Myocyte (in vitro differentiated cells): ENCODE data around the gene TMOD3. TPM values are rescaled to one million over a fixed set of nuclear protein-coding genes. Genes with fewer than 3 reads are reported as not detected.
"Not testable (repeated sequence)": the region's sequence is repeated elsewhere in the genome, so short reads cannot be mapped to it uniquely, and the experiment has no call there.

Experiments used
- DNase-seq: peaks from one replicate; pipeline ENCODE4 v3.0.0-alpha.2; 2012; ENCODE audit warnings: low read depth
- polyA plus RNA-seq: library from polyadenylated mRNA; unstranded; fragments of >200 nt; gene quantifications from one replicate; pipeline ENCODE4 v1.2.1, GENCODE V29; 2012; ENCODE audit warnings: missing spikeins
- total RNA-seq: library from RNA; depleted of rRNA; stranded (reverse); fragments of >200 nt; gene quantifications from 2 replicates; pipeline ENCODE4 v1.2.3, GENCODE V29; 2014

TMOD3 gene
- 13.1 and 16.1 TPM in 2 replicates for total RNA-seq
- 13.7 TPM for polyA plus RNA-seq

DNA sequence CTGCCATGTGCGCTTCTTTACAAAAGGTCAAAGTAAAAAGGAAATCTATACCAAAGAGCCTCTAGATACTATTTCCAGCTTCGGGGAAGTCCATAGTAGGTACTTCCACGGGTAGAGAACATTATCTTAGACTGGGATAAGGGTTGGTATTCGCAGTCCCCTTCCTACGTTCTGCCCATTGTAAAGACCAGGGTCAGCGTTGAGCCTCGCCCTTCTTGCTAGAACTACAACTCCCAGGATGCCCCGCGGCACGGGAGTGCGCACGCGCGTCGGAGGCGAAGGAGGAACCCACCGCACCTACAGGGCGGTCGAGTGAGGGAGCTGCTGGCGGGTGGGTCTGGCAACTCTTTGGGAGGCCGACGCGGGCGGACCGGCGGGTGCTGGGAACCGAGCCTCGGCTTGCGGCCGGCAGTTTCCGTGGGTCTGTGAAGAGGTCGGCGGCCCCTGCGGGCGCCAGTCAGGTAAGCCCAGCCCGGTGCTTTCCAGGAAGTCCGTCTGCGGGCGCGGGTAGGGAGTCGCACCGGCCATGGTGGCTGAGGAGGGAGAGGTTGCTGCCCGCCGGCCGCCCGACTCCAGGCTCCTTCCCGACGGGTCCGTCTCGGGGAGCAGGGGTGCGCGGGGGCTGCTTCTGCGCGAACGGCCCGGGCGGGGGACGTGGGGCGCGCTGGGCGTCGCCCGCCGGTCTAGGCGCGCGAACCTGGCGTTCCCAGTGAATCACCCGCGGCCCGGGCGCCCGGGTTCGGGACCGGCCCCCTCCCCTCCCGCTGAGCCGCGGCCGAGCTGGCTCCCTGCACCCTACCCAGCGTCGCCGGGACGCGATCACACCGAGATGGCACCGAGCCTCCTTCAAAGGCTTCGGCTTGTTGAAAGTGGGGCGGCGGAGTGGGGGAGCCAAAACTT, at the start of gene TMOD3:
TMOD3 (plus strand) TSS at position 278 of the 900 bp plus-strand sequence. CDS start 33,232 bp downstream, outside the sequence.
- DNase-seq = peak; percentile 92

DNA sequence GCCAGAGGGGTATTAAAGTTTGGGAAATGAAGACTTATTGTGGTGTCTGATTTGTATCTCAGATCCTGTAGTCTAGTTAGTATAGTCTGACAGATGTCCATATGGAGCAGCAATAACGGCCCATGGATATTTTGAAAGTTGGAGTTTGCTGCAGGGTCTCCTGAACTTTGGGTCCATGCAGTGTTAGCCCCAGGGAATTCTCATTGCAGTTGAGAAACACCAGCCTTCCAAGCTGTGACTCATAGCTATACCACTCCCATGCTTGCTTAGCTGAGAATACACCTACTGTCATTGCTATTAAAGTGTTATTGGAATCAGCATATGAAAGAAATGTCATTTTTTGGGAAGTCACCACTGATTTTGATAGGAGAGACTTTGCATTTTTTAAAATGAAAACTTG, 48.8 kb upstream of the TMOD3 start:
- DNase-seq = no peak

DNA sequence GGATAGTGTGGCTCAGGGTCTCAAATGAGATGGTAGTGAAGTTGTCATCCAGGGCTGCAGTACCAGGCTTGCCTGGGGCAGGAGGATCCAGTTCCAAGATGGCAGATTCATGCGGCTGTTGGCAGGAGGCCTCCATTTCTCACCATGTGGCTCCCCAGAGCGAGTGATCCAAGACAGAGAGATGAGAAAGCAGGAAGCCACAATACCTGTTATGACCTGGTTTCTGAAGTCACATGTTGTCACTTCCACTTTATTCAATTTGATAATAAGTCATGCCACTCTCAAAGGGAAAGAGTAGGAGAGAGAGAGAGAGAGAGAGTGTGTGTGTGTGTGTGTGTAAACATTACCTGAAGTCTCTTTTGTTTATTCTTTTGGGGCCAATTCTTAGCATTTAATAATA, 47.9 kb upstream of the TMOD3 start:
- no peak for DNase-seq

DNA sequence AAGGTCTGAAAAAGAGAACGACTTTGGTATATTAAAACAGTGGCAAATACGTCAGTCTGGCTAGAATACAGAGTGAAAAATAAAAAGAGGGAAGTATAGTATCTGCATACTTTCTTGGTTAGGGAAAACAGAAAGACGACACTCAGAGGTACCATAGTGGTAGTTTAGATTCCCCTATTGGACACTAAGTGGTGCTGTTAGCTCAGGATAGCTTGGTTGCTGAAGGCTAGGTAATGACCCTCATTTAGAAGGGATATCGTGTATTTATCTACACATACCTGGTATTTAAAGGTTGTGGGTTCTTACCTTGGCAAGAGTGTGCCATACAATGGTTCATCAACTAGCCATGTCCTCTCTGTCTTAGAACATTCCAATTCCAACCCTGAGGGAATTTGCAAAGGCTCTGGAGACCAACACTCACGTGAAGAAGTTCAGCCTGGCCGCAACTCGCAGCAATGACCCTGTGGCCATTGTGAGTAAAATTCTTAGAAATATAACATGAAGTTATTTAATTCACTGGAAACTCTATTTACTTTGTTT, 47.0 kb upstream of the TMOD3 start:
- DNase-seq = no peak

DNA sequence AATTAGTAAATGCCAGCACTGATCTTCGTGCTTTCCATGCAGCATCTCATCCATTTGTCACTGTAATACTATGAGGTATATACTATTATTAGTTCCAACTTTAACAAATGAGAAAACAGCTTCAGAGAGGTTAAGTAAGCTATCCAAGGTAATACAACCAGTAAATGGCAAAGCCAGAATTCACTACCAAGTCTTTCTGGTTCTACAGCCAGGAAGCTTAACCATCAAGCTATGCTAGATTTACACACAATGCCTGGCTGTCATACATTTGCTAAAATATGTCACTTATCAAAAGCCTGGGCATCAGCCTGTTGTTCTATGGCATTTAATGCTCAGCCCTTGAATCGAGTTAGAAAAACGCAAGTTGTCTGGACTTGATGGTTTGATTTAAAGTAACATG, 45.5 kb upstream of the TMOD3 start:
- no peak for DNase-seq

DNA sequence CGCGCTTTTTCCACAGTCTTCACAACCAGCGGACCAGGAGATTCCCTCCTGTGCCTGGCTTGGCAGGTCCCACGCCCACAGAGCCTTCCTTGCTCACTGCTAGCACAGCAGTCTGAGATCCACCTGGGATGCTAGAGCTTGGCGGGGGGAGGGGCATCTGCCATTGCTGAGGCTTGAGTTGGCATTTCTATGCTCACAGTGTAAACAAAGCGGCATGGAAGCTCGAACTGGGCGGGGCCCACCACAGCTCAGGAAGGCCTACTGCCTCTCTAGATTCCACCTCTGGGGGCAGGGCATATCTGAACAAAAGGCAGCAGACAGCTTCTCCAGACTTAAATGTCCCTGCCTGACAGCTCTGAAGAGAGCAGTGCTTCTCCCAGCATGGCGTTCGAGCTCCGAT, 42.3 kb upstream of the TMOD3 start:
- DNase-seq = not testable (repeated sequence)

DNA sequence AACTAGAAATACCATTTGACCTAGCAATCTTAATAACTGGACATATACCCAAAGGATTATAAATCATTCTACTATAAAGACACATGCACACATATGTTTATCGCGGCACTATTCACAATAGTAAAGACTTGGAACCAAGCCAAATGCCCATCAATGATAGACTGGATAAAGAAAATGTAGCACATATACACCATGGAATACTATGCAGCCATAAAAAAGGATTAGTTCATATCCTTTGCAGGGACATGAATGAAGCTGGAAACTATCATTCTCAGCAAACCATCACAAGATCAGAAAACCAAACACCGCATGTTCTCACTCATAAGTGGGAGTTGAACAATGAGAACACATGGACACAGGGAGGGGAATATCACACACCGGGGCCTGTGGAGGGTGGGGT, 37.0 kb upstream of the TMOD3 start:
- not testable (repeated sequence) for DNase-seq

DNA sequence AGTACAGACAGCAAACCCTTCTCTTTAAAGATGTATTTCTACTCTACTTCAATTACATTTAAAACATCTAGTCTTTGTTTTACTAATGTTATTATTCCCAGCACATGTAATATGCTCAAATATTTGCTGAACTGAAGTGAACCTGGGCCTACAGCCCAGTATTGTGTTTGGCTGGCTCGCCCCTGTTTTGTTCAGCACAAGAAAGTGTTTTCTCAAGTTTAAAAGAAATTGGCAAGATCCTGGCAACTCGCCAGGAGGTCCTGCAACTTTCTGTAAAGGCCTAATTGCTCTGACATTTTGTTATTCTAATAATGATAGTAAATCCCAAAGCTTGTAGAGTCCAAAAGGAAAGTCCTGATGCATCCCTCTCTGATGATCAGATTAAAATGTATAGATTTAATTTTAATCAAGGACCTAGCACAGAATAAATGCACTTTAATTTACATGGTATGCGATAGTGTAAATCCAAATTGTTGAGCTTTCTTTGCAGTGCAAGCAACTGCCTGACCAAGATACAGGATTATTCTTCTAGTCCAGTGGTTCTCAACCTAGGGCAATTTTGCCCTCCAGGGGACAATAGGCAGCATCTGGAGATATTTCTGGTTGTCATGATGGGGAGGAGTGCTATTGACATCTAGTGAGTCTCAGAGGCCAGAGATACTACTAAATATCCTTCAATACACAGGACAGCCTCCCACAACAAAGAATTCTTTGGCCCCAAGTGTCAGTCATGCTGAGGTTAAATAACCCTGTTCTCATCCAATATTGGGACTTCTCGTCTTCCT, 35.7 kb upstream of the TMOD3 start:
- DNase-seq = no peak

DNA sequence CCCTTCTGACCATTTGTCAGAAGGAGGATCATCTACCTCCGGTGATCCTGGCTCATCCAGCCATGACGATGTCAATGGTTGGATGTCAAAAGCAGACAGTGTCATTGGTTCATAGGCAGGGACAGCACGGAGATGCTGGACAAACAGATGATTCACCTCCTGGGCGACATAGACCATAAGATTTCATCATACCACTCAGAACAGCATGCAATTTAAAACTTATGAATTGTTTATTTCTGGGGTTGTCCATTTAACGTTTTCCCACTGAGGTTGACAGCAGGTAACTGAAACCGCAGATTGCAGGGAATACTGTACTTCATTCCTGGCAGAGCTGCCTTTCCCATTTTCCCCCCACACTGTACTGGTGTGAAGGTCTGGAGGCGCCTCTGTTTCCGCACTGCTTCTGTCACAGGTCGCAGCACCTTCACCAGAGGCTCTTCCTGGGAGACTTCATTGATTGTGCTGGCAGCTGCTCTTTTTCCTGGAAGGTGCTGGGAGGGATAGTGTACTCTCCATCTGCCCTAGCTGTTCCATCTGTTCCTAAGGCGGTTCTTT, 32.5 kb upstream of the TMOD3 start:
- no peak for DNase-seq

DNA sequence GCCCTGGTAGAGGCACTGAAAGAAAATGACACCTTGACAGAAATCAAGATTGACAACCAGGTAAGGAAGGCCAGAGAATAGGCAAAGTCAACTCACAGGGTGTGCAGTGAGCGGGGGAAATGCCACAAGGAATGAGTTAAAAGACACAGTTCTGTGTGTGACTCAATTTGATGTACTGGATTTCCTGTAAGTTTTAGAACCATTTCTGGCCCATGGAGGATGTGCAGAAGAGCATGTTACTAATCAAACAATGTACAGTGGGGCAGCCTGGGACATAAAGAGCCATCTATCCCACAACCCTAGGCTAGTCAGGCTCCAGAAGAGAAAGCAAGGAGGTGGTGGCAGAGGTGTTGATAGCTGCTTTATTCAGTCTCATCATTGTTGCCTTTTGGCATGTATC, 31.2 kb upstream of the TMOD3 start:
- DNase-seq = no peak

DNA sequence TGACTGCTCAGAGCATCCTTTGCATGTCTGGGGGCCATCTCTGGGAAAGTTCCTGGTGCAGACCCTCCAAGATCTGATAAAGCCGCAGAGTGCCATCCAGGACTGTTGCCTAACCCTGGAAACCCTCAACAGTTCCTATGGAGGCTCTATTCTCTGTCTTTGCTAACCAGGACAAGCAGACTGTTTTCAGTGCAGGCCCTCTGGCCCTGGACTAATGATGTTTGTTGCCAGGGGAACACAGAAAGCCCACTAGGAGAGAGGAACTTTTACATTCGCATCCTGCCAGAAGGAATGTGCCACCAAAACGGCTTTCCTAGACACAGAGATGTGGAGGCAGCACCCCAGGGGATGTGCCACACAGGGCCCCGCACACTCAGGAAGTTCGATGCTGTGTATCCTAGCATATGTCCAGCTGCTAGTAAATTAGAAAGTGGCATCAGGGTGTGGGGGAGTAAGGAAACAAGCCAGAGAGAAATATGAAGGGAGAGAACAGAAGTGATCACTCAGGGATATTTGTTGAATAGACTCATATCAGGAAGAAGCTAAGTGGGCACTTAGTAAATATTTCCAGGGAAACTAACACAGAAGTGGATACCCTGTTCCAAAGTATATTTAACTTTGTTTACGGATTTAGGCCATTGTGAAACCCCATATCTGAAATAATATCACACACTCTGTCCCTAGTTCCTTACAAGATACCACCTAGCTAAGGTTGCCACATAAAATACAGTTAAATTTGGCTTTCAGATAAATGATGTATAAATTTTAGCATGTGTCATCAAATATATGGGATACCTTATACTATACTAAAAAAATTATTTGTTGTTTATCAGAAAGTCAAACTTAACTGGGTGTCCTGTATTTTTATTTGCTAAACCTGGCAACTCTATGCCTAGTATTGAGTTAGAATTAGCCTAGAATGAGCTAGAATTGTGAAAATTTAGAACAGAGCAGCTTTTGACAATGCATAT, 29.9 kb upstream of the TMOD3 start:
- DNase-seq = no peak

DNA sequence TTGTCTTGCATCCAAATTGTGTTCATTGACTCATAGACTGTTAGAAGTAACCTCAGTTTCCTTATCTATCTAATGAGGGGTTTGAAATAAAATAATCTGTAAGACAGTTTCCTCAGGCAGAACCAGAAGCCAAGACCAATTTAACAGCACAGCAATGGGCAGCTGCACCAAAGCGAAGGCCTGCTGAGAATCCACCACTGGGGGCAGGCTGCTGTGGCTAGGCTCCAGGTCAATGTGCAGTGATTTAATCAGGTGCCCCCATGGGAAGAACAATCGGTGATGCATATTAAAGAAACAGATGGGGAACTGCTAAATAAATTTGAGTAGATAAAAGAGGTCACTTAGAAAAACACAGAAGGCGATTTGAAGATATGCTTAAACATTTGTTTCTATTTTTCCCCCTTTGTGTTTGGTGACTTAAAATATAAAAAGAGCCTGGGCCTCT, 28.0 kb upstream of the TMOD3 start:
- DNase-seq = peak; percentile 40

DNA sequence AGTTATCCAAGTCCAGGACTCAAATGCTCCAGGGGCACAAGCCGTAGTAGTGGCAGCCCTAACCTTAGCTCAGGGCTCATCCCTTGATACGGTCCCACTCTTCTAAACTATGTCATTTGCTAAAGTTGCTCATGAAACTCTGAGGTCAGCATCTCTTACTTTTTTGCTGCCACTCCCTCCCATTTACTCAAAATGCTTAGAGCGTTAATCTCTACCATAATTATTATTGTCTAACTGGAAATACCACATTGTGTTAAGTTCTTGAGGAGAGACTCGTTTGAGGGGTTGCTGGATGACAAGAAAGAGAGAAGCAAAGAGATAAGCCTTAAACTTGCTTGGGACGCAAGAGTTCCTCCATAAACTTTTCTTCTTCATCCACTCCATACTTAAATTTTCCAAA, 26.9 kb upstream of the TMOD3 start:
- no peak for DNase-seq

DNA sequence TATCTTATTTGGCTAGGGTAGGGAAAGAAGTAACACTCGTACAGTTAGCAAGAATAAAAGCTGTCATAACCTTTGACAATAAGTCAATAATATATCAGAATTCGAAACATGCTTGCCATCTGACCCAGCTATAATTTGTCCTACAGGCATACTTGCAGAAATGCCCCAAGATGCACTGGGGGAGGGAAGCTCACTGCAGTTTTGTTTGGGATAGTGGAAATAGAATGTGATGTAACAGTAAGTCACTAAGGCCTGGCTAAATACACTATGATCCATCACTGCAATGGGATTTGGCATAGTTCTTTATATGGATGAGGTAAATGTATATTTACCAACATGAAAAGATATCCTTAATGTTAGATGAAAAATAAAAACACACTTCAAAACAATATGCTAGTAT, 25.5 kb upstream of the TMOD3 start:
- DNase-seq = no peak

DNA sequence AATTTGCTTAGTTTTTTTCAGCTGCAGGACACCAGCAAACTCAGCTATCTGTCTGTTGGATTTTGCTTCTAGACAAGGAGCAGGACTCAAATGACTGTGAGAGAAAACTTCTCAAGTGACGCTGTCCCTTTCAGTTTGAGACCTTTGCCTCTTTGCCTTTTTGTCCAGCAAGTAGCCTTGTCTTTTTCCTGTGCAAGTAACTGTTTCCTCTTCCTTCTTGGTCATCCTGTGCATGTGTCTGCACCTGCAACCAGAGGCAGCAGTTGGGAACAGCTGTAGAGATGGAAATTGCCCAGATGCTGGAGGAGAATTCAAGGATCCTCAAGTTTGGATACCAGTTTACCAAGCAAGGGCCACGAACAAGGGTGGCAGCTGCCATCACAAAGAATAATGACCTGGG, 23.3 kb upstream of the TMOD3 start:
- DNase-seq = no peak

DNA sequence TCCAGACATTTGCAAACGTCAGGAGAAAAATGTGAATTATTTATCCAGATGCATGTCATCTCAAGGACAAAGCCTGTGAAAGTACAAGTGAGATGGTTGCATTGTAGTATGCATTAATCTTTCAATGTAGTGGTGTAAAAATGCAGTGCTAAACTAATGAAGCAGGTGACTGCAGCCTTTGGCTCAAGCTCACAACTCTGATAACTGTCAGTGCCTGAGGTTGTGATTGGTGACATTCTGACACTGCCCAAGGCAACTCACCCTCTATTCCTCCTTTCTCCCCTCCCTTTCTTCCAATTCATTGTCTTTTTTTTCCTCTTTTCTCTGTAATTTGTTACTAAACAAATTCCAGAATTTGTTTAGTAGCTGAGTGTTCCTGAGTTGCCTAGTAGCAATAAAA, 20.0 kb upstream of the TMOD3 start:
- no peak for DNase-seq

DNA sequence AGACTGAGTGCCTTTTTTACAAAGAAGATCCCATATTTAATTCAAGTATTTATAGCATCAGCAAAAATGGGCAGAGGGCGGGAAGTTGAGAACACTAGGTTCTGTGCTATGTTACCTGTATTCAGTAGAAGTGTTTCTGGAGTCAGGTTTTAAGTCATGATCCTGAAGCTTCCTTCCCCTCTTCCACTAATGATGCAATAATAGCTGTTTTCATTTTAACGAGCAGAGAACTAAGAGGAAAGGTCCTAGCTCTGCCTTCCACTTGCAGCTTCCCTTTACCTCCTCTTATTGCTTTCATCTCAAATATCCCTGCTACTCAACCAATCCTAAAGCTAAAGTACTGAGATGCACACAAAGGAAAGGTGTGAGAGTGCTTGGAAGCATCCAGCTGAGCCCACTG, 16.9 kb upstream of the TMOD3 start:
- no peak for DNase-seq

DNA sequence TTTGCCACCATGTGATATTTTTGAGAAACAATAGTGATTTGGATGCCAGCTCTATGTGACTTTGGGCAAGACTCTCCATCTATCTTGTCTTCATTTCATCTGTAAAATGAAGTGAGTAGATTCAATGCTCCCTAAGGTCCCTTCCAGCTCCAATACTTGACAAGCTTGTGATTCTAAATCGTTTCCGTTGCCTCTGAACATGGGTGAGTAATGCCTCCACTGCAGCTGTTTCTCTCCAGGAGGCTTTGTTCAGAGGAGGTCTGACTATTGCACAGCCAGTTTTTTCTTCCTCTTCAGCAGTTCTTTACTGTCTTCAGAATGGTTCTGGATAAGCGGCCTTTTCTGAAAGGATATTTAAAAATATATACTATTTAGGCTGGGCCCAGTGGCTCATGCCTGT, 14.8 kb upstream of the TMOD3 start:
- DNase-seq = peak; percentile 70

DNA sequence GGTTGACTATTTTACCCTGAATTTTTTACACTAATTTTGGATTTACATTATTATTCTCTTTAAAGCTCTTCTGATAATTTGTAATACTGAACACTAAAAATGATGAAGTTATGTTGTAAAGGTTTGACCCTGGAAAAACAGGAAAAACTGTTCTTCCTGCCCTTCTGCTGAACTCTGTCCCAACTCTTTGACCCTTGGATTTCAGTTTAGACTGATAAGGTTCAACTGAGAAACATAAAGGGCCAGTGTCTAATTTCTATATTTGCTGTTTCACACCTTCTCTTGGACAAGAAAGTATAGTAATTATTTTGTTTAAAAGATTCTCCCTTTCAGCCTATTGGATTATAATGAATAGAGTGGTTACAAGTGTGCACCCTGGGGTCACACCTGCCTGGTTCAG, 12.8 kb upstream of the TMOD3 start:
- DNase-seq = no peak

DNA sequence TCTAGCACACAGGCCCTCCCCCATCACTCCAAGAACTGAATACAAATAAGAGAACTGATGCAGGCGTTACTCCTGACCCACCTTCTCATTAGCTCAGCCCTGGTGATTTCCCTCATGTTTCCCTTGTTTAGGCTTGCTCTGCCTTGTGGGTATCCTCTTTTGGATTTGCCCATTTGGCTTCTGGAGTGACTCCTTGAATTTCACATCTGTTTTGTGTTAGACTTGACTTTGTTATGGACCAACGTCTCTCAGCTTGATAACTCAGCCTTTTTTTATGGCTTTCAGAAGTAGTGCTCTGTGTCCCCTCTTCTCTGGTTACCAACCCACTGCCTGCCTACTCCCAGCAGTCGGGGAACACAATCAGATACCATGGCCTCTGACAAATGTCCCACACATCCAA, 11.3 kb upstream of the TMOD3 start:
- DNase-seq = no peak

DNA sequence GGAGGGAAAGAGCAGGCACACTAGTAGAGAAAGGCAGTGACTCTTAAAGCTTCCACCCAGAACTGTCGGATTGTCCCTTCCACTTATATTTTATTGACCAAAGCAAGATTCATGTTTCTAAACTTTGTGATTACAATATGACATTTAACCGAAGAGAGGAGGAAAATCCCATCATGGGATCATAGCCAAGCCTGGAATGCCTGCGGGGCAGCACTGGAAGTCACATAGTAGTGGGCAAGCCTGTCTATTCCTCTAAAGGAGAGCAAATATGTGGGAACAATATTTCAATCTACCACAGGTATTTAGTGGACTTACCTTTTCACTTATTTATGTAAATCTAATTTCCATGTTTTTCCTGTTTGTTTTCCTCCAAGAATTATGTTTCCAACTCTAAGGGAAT, 3.8 kb upstream of the TMOD3 start:
- DNase-seq = no peak
